Neuronal stem cell (in vitro differentiated cells): ENCODE measurements around the gene TBC1D22A.

Source experiments
- DNase-seq: peaks from one replicate; pipeline ENCODE4 v3.0.0-alpha.2; 2013; ENCODE audit warnings: low spot score
- H2AFZ ChIP-seq: one replicate; pipeline ENCODE4 v1.6.1; 2013; ENCODE audit warnings: mild to moderate bottlenecking, low read length, inconsistent platforms
- H2AK5ac ChIP-seq: 2 replicates; pipeline ENCODE4 v1.6.1; 2013; ENCODE audit warnings: low read depth, mild to moderate bottlenecking, inconsistent platforms, low read length, moderate library complexity, mixed read lengths
- H2BK120ac ChIP-seq: 2 replicates; pipeline ENCODE4 v1.6.1; 2013; ENCODE audit warnings: low read depth, mild to moderate bottlenecking, inconsistent platforms, low read length, moderate library complexity, mixed read lengths
- H2BK12ac ChIP-seq: one replicate; pipeline ENCODE4 v1.6.1; 2013; ENCODE audit warnings: low read length, inconsistent platforms
- H2BK15ac ChIP-seq: 2 replicates; pipeline ENCODE4 v1.6.1; 2013; ENCODE audit warnings: mild to moderate bottlenecking, low read length, inconsistent platforms, mixed read lengths
- H2BK5ac ChIP-seq: one replicate; pipeline ENCODE4 v1.6.1; 2013; ENCODE audit warnings: inconsistent platforms, mild to moderate bottlenecking, low read length, moderate library complexity
- H3K14ac ChIP-seq: one replicate; pipeline ENCODE4 v1.6.1; 2013; ENCODE audit warnings: low read length, inconsistent platforms
- H3K18ac ChIP-seq: 2 replicates; pipeline ENCODE4 v1.6.1; 2013; ENCODE audit warnings: low read length, inconsistent platforms
- H3K23ac ChIP-seq: 2 replicates; pipeline ENCODE4 v1.6.1; 2013; ENCODE audit warnings: low read depth, mild to moderate bottlenecking, mixed read lengths, low read length, inconsistent platforms; ENCODE audit not compliant: poor library complexity
- H3K27ac ChIP-seq: replicated peaks from 3 replicates; pipeline ENCODE4 v1.5.1; 2013; ENCODE audit warnings: low read length, inconsistent platforms
- H3K27me3 ChIP-seq, 3 experiments: 2 replicates each; pipeline ENCODE4 v1.6.1; 2013; ENCODE audit warnings: low read length in 3 of 3, mild to moderate bottlenecking in 2 of 3, inconsistent platforms in 1 of 3, low read depth in 1 of 3, mixed read lengths in 1 of 3, moderate library complexity in 1 of 3; ENCODE audit not compliant: control insufficient read depth in 3 of 3, insufficient read depth in 3 of 3
- H3K36me3 ChIP-seq, 2 donors: replicated peaks in 1 of 2; 2 replicates each; pipeline ENCODE4 v1.6.1; 2013; ENCODE audit warnings: low read length in 2 of 2; ENCODE audit not compliant: control insufficient read depth in 2 of 2, insufficient read depth in 2 of 2
- H3K4ac ChIP-seq: 2 replicates; pipeline ENCODE4 v1.6.1; 2013; ENCODE audit warnings: inconsistent platforms, mild to moderate bottlenecking, low read length, moderate library complexity
- H3K4me1 ChIP-seq, 2 donors: 1 replicate in 1 of 2; 2 replicates in 1 of 2; pipeline ENCODE4 v1.6.1; 2013; ENCODE audit warnings: low read length in 2 of 2, low read depth in 1 of 2; ENCODE audit not compliant: control insufficient read depth in 2 of 2, insufficient read depth in 1 of 2
- H3K4me2 ChIP-seq: one replicate; pipeline ENCODE4 v1.6.1; 2013; ENCODE audit warnings: mild to moderate bottlenecking, low read length, inconsistent platforms; ENCODE audit not compliant: insufficient read depth, poor library complexity, severe bottlenecking
- H3K4me3 ChIP-seq, 2 donors: 2 replicates each; pipeline ENCODE4 v1.5.1; 2013; ENCODE audit warnings: low read length in 2 of 2, mild to moderate bottlenecking in 2 of 2, inconsistent platforms in 1 of 2, moderate library complexity in 1 of 2
- H3K79me1 ChIP-seq: one replicate; pipeline ENCODE4 v1.6.1; 2013; ENCODE audit warnings: low read depth, mild to moderate bottlenecking, inconsistent platforms, low read length, moderate library complexity
- H3K9ac ChIP-seq: one replicate; pipeline ENCODE4 v1.6.1; 2013; ENCODE audit warnings: mild to moderate bottlenecking, low read depth, low read length, inconsistent platforms; ENCODE audit not compliant: poor library complexity
- H3K9me3 ChIP-seq, 2 donors: replicated peaks in 1 of 2; 2 replicates each; pipeline versions ENCODE3 to v1.6.1; 2013; ENCODE audit warnings: low read length in 2 of 2, mild to moderate bottlenecking in 2 of 2, inconsistent platforms in 1 of 2, low read depth in 1 of 2, mixed read lengths in 1 of 2, moderate library complexity in 1 of 2; ENCODE audit not compliant: control insufficient read depth in 2 of 2, insufficient read depth in 1 of 2
- H4K8ac ChIP-seq: one replicate; pipeline ENCODE4 v1.6.1; 2013; ENCODE audit warnings: low read depth, mild to moderate bottlenecking, inconsistent platforms, low read length, moderate library complexity
- H4K91ac ChIP-seq: one replicate; pipeline ENCODE4 v1.6.1; 2013; ENCODE audit warnings: low read length, low read depth, mild to moderate bottlenecking, inconsistent platforms; ENCODE audit not compliant: poor library complexity
- WGBS, 2 donors: extraction: QIAGEN DNeasy Blood & Tissue Kit; methylation state at CpG; one replicate each; pipeline ENCODE4 v1.1.7; 2013; ENCODE audit warnings: missing lambda C conversion rate in 2 of 2, mixed read lengths in 1 of 2; ENCODE audit not compliant: insufficient read length in 2 of 2, insufficient replicate concordance in 1 of 2; ENCODE audit errors: extremely low coverage in 2 of 2; 5-methylcytosine and 5-hydroxymethylcytosine counted together

Gene TBC1D22A

GRCh38 chr22:46830841-46831240 lies 68.4 kb downstream of the TBC1D22A start:
- H4K91ac ChIP-seq, result no peak overlapping the region
- no peak overlapping the region for H2BK5ac ChIP-seq
- H3K9ac ChIP-seq, result no peak overlapping the region
- no peak overlapping the region for H2BK15ac ChIP-seq
- H3K79me1 ChIP-seq, result no peaks in the 10 kb centered on the region
- peaks cover 5 to 30% of the 10 kb centered on the region in 2 donors for H3K9me3 ChIP-seq
- H2BK120ac ChIP-seq, result no peak overlapping the region
- no peak overlapping the region for H2AFZ ChIP-seq
- H3K27me3 ChIP-seq, result no peaks in the 10 kb centered on the region
- H3K18ac ChIP-seq, result no peak overlapping the region
- H2AK5ac ChIP-seq, result no peak overlapping the region
- peaks cover 0 to 4% of the 10 kb centered on the region in 2 donors for H3K36me3 ChIP-seq
- no peak overlapping the region for H3K4me3 ChIP-seq
- no peak overlapping the region for H3K4me2 ChIP-seq
- H3K27ac ChIP-seq, result no peak overlapping the region
- H4K8ac ChIP-seq, result no peak overlapping the region
- DNase-seq, result no peak
- H2BK12ac ChIP-seq, result no peak overlapping the region
- H3K4ac ChIP-seq, result no peak overlapping the region
- no peaks in the 10 kb centered on the region for H3K4me1 ChIP-seq
- no peak overlapping the region for H3K14ac ChIP-seq
- WGBS, 2 donors, result no CpG with 5 or more reads among the region's 8 CpGs
- H3K23ac ChIP-seq, result no peak overlapping the region

GRCh38 chr22:46833228-46833627 lies 70.8 kb downstream of the TBC1D22A start:
- Histone ChIP-seq H2AK5ac (no peak overlapping the region), H3K9me3 (peaks cover 5 to 37% of the 10 kb centered on the region in 2 donors), H2BK120ac (no peak overlapping the region), H3K27ac (no peak overlapping the region), H3K4me1 (no peaks in the 10 kb centered on the region), H3K4ac (no peak overlapping the region), H4K8ac (no peak overlapping the region), H2BK12ac (no peak overlapping the region), H3K4me2 (no peak overlapping the region), H2AFZ (no peak overlapping the region), H3K79me1 (no peaks in the 10 kb centered on the region), H3K9ac (no peak overlapping the region), H3K14ac (no peak overlapping the region), H3K23ac (no peak overlapping the region), H3K27me3 (no peaks in the 10 kb centered on the region), H2BK5ac (no peak overlapping the region), H3K4me3 (no peak overlapping the region), H3K18ac (no peak overlapping the region), H4K91ac (no peak overlapping the region), H2BK15ac (no peak overlapping the region), H3K36me3 (no peaks in the 10 kb centered on the region)
- DNase-seq, result no peak
- no CpG with 5 or more reads among the region's 6 CpGs for WGBS, 2 donors

GRCh38 chr22:46834021-46834737 lies 71.7 kb downstream of the TBC1D22A start:
- no peaks in the 10 kb centered on the region for H3K79me1 ChIP-seq
- no CpG with 5 or more reads among the region's 1 CpG for WGBS, 2 donors
- H2BK15ac ChIP-seq, result no peak overlapping the region
- H3K4me1 ChIP-seq, result no peaks in the 10 kb centered on the region
- DNase-seq, result no peak
- H2BK5ac ChIP-seq, result no peak overlapping the region
- H3K23ac ChIP-seq, result no peak overlapping the region
- no peak overlapping the region for H2BK12ac ChIP-seq
- no peak overlapping the region for H3K4me3 ChIP-seq
- H4K91ac ChIP-seq, result no peak overlapping the region
- no peak overlapping the region for H3K14ac ChIP-seq
- no peak overlapping the region for H3K27ac ChIP-seq
- no peaks in the 10 kb centered on the region for H3K27me3 ChIP-seq
- no peak overlapping the region for H2AFZ ChIP-seq
- H3K36me3 ChIP-seq, result no peaks in the 10 kb centered on the region
- H4K8ac ChIP-seq, result no peak overlapping the region
- no peak overlapping the region for H2AK5ac ChIP-seq
- H3K4ac ChIP-seq, result no peak overlapping the region
- H3K4me2 ChIP-seq, result no peak overlapping the region
- H3K18ac ChIP-seq, result no peak overlapping the region
- H2BK120ac ChIP-seq, result no peak overlapping the region
- H3K9me3 ChIP-seq, result peaks cover 5 to 37% of the 10 kb centered on the region in 2 donors
- no peak overlapping the region for H3K9ac ChIP-seq

- Histone ChIP-seq H3K4me1 (no peaks in the 10 kb centered on the region), H2BK15ac (no peak overlapping the region), H3K4ac (no peak overlapping the region), H3K18ac (no peak overlapping the region), H3K27me3 (no peaks in the 10 kb centered on the region), H3K4me3 (no peak overlapping the region), H4K8ac (no peak overlapping the region), H2BK5ac (no peak overlapping the region), H3K36me3 (no peaks in the 10 kb centered on the region), H3K79me1 (no peaks in the 10 kb centered on the region), H3K23ac (no peak overlapping the region), H2AFZ (no peak overlapping the region), H3K4me2 (no peak overlapping the region), H2BK120ac (no peak overlapping the region), H3K14ac (no peak overlapping the region), H2AK5ac (no peak overlapping the region), H4K91ac (no peak overlapping the region), H2BK12ac (no peak overlapping the region), H3K9ac (no peak overlapping the region), H3K9me3 (peaks cover 5 to 34% of the 10 kb centered on the region in 2 donors), H3K27ac (no peak overlapping the region)
- WGBS, 2 donors, result no CpG with 5 or more reads among the region's 2 CpGs
- no peak for DNase-seq
Observed at GRCh38 chr22:46835288-46835687, 72.8 kb downstream of the TBC1D22A start.
